Lower leg skin (tissue), 3 donors: ENCODE measurements around the gene ADAMTSL2.

Experiments used
- CTCF ChIP-seq, 3 donors: fragments of 450-650 bp; IDR thresholded peaks; one replicate each; pipeline ENCODE4 v1.5.1; 2016; ENCODE audit warnings: antibody characterized with exemption in 3 of 3, mild to moderate bottlenecking in 3 of 3, moderate library complexity in 2 of 3
- POLR2A ChIP-seq, 2 donors: fragments of 450-650 bp; IDR thresholded peaks; one replicate each; pipeline ENCODE4 v1.6.1; 2016 to 2017; ENCODE audit warnings: antibody characterized with exemption in 2 of 2, mild to moderate bottlenecking in 1 of 2, moderate library complexity in 1 of 2

- no peak for TF ChIP-seq POLR2A (IDR thresholded peaks at IDR 0.05)
- TF ChIP-seq CTCF (IDR thresholded peaks at IDR 0.05) = no peak
These were observed 21.0 kb upstream of the ADAMTSL2 start for GRCh38 chr9:133513214-133514100.
